HG03159 (cell line): Measurements from ENCODE around the gene CCDC77.
A peak's percentile ranks its signal among the peaks of the same experiment; 100 is the strongest.
"Not testable (repeated sequence)": the region's sequence is repeated elsewhere in the genome, so short reads cannot be mapped to it uniquely, and the experiment has no call there.

Experiments
- ATAC-seq: cut with Tn5 transposase; IDR thresholded peaks from one replicate; pipeline ENCODE4 v1.9.1; 2021; ENCODE audit warnings: mild to moderate bottlenecking, moderate library complexity; ENCODE audit not compliant: unreplicated experiment

Gene CCDC77

DNA sequence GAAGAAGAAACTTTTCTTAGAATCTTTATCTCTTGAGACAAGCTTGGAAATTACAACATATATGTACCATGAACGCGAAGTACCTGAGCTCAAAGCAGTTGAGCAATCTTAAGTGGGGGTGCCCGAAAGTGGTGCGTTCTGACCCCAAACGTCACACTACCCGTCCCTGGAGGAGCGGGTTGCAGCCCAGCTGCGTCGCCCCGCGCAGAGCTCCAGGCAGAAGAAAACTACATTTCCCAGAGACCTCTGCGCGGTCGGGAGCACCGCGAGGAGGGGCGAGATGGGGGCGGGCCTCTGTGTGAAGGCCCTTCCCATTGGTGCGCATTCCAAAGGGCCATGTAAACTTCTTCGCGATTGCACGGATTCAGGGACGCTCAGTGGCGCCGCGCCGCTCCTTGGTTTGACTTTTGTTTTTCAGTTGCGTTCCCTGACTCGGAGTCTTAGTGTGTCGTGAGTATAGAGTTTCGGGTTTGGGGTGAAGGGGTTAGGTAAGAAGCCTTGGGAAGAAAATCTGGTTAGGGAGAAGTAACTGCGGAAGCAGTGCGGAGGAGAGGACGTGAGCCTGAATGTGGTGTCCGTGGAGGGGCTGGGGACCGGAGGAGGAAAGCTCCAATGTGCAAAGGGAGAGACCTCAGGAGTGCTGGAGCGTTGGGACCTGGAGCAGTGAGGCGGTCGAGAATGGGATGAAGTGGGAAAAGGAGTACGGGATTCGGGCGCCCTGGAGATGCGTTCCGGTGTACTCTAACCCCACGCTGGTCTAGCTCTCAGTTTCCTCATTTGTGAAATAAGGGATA, at the start of gene CCDC77:
TSS of gene CCDC77 (plus strand) at position 410 of the 794 bp plus-strand sequence. CDS start 7,740 bp downstream, outside the sequence.
- ATAC-seq, result peak; percentile 98

DNA sequence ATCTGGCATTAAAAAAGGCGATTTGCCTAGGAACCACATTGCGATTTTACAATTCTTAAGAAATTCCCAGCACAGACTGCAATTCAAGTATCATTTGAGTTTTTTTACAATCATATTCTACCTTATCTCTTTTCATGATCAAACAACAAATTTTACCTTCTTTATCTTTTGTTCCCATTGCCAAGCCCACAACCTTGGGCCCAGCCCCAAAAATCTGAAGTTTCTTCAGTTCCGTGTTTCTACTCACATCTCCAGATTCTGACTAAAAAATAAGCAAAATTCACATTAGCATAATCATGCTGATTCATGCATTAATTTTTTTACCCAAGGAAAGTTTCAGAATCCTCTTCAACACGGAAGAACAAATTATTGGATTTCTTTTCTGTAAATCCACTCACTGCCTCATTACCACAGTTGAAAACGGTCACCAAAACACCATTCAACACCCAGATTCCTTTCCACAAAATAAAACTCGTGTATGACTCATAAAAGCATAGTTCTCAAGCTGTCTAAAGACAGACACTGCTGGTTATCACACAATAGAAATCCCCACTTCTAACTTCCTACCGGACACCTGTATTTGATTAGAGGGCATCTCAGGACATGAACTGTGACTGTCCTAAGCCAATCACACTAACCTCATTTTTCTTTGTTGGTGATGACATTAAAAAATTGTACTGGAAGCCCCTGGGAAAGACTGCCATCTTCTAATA, 45.0 kb upstream of the CCDC77 start:
- no peak for ATAC-seq

DNA sequence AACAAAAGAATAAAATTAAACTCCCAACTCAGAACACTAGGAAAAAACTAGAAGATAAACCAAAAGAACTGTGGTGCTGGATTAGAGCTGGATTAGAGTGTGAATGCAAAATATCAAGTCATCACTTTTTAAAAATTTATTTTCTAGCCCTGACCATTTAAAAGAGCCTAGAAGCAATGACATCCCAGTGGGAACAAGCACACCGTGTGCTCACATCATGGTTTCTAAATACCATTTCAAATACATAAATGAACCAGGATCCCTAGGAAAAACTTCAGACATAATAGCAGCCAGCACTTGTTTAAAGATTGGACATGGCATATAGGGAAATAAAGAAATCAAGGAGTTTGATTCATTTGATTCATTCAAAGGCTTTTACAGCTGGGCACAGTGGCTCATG, 42.4 kb upstream of the CCDC77 start:
- ATAC-seq, result no peak

DNA sequence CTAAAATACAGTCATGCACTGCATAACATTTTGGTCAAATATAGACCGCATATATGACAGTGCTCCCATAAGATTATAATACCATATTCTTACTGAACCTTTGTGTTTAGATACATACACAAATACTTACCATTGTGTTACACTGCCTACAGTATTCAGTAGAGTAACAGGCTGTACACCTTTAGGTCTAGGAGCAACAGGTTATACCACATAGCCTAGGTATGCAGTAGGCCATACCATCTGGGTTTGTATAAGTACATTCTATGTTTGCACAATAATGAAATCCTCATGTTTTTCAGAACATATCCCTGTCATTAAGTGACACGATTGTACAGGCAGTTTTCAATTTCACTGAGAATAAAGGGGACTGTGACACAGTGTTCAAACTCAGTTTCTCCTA, 34.6 kb upstream of the CCDC77 start:
- no peak for ATAC-seq

DNA sequence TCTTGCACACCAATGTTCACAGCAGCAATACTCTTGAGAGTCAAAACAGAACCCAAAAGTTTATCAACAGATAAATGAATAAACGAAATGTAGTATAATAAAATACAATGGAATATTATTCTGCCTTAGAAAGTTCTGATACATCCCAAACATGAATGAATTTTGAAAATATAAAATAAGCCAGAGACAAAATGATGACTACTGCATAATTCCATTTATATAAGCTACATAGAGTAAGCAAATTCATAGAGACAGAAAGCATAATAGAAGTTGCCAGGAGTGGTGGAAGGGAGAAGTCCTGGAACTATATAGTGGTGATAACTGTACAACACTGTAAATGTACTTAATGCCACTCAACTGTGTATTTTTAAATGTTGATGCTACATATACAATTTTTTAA, 33.5 kb upstream of the CCDC77 start:
- no peak for ATAC-seq

DNA sequence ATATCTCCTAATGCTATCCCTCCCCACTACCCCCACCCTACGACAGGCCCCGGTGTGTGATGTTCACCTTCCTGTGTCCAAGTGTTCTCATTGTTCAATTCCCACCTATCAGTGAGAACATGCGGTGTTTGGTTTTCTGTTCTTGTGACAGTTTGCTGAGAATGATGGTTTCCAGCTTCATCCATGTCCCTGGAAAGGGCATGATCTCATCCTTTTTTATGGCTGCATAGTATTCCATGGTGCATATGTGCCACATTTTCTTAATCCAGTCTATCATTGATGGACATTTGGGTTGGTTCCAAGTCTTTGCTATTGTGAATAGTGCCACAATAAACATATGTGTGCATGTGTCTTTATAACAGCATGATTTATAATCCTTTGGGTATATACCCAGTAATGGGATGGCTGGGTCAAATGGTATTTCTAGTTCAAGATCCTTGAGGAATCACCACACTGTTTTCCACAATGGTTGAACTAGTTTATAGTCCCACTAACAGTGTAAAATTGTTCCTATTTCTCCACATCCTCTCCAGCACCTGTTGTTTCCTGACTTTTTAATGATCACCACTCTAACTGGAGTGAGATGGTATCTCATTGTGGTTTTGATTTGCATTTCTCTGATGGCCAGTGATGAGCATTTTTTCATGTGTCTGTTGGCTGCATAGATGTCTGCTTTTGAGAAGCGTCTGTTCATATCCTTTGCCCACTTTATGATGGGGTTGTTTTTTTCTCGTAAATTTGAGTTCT, 30.5 kb upstream of the CCDC77 start:
- ATAC-seq, result not testable (repeated sequence)

DNA sequence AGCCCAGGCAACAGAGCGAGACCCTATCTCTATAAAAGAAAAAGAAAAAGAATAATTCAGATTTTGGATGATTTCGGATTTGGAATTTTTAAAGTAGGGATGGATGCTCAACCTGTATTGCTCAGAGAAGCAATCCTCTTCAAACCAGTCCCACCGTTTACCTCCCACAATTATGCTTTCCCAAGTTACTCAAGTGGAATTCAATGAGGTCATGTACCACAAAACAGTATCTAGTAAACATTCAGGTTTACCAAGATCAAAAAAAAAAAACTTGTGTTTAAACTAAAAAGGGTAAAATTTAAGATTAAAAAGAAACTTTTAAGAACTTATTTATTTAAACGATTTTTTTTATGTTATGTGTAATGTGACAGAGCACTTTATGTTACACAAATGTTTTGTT, 14.8 kb upstream of the CCDC77 start:
- no peak for ATAC-seq

DNA sequence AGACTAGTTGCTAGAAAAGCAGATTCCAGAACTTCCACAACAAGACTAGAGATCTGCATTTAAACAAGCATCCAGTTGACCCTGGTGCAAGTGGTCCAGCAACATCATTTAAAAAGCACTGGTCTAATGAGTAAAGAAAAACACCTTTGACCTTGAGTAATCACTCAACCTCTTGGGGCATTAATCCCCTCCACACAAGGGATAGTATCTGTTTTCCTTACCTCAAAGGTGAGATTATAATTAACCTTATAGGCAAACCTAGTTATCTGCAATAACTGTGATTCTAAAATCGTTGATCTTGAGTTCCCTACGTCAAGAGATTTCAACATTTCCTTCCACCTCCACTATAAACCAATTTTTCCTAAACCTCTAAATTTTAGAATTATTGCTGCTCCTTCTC, 13.4 kb upstream of the CCDC77 start:
- ATAC-seq, result no peak

DNA sequence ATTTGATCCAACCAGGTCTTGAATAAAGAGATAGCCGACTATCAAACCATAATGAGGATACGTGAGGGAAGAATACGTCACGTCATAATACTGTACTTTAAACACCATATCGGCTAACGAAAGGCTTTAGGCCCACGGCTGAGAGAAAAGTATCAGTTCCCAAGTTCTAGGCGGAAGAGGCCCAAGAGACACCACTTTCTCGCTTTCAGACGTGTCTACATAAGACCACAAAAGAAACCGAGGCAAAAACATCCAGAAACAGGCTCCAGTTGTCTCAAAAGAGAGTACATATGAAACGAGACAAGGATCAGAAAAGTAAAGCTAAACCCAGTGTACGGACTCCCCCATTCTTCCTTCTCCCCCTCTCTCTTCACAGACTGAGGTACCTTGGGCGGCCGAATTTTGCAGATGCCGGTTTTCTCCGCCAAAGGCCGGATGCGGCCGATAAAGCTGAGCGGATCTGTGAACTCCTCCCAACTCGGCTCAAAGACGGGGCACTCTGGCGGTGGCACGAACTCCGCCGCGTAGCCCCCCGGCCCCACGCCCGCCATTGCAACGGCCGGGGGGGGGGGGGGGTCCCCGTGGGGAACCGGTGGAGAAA, 12.8 kb upstream of the CCDC77 start:
- ATAC-seq, result peak; percentile 30

DNA sequence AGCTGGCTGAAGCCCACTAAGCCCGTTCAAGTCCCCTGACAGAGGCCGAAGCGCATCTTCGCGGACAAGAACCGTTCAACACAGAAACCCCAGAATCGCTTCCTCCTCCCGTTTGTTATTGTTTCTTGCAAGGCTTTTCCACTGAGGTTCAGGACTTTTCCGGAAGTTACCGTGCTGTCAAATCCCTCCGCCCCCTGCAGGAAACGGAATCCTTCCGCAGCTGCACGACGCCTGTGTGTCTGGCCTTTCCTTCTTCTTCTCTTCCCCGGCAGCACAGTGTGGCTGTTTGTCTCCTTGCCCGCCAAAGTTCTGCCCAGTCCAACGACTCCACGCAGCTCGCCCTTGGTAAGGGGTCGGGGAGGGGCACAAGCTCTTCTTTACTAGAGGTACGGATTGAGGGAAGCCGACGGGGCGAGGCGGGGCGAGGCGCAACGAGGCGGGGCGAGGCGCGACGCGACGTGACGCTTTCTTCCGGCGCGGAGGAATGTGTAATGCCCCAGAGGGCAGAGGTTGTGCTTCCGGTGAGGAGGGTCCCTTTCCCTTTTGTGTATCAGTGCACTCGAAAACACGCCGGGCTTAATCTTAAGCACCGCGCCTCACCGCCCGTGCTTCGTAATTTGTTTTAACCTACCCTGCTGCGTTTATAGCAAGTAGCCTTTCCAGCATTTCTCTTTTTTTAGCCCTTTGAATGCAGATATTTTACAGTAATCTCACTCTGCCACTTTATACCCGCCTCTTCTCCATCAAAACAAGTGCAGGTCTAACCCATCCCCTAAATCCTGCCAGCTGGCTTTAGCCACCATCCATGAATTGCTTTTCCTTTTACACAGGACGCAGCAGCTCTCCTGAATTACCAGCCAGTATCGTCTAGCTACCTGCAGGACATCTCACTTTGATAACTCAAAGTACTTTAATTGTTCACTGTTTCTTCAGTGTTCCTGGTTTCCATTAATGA, 12.0 kb upstream of the CCDC77 start, which contains the start of gene KDM5A:
TSS of gene KDM5A (minus strand) at position 179 of the 955 bp plus-strand sequence. CDS start 229 bp downstream, outside the sequence.
- ATAC-seq, result peak; percentile 83

DNA sequence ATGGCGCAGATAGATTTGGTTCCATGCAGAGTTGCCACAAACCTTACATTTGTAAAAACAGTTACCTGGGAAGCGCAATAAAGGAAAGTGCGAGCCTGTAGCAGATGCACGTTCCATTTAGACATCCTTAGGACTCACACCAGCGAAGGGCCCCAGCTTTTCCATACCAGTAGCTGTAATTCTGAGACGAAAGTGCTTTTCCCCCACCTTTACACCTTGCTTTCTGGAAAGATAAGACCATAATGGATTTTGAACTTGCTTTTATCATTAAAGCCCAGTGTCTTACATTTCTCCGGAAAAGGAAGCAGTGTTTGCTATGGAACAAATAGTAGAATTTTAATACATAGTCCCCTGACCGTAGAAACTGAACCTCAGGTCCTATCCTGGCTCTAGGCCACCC, 616 bp upstream of the CCDC77 start:
- peak; percentile 5 for ATAC-seq

DNA sequence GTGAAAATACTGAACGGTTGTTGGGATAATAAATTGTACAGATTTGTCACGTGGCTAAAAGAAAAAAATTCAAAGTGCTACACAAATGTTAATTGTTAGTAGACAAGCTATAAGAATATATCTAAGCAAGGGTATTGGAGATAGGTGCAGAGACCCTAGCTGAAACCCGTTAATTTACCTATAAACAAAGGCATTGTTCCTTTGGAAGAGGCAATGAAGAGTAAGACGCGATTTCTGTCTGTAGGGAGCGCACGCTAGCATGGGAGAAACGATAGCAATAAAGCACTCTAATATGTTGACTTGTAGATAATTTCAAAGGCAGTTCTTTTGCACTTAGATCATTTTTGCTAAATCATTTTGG, 565 bp downstream of the CCDC77 start:
- ATAC-seq, result no peak

DNA sequence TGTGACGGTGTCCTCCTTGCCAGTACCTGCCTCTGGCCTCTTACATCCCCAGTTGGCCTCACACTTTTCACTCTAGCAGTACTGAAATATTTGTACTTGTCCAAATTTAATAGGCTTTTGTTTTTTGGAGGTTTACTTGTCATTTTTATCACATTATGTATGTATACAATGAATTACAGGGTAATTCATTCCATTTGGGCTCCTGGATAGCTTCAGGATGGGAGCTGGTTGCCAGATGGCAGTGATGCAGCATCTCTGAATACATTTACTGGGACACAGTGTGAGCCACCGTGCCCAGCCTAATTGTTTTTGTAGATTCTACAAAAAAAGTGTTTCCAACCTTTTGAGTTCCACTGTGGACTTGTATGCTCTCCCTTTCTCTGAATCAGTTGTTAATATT, 13.4 kb downstream of the CCDC77 start:
- no peak for ATAC-seq

DNA sequence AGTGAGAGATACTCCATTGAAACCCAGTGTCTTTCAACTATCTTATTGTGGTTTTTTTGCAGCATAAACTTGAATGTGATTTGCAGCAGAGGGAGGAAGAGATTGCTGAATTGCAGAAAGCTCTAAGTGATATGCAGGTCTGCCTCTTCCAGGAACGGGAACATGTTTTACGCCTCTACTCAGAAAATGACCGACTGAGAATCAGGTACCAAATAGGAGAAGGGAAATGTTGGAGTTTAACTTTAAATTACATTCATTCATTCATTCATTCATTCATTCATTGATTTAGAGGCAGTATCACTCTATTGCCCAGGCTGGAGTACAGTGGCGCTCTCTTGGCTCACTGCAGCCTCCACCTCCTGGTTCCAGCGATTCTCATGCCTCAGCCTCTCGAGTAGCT, 17.0 kb downstream of the CCDC77 start:
- no peak for ATAC-seq

DNA sequence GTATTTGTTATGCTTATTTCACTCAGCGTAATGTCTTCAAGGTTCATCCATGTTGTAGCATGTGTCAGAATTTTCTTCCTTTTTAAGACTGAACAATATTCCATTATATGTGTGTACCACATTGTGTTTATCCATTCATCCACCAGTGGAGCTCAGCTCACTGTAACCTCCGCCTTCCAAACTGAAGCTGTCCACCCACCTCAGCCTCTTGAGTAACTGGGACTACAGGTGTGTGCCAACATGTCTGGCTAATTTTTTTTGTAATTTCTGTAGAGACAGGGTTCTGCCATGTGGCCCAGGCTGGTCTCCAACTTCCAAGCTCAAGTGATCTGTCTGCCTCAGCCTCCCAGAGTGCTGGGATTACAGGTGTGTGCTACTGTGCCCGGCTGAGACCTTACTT, 21.1 kb downstream of the CCDC77 start:
- no peak for ATAC-seq

DNA sequence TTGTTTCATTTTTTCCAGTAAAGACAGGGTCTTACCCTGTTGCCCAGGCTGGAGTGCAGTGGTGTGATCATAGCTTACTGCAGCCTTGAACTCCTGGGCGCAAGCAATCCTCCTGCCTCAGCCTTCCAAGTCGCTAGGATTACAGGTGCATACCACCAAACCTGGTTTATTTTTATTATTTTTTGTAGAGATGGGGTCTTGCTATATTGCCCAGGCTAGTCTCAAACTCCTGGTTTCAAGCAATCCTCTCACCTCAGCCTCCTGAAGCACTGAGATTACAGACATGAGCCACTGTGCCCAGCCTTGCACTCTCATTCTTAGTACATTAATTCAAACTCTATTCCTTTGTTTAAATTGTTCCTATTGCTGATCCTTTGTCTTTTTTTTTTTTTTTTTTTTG, 34.3 kb downstream of the CCDC77 start:
- not testable (repeated sequence) for ATAC-seq

DNA sequence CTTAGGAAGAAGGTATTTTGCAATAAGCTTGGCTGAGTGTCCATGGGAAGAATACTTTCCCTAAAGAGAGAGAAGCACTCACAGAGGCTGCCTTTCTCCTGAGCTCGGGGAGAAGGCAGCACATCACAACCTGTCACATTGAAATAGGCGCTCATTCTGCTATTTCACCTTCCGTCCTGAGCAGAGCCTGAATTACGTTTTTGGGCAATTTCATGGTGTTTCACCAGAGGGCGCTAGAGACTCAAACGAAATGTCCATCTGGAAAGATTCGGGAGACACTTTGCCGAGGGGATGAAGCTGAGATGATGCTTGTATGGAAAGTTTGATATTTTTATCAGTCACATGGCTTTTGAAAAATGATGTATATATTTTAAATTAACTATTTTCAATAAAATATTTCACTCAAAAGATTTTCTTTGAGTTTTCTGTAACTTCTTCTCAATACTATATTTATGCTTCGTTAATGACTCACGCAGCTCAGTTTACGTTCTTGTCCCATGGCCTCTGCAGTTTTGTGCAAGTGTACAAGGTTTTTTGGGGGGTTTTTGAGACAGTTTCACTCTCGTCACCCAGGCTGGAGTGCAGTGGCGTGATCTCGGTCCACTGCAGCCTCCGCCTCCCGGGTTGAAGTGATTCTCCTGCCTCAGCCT, 40.9 kb downstream of the CCDC77 start:
- no peak for ATAC-seq

DNA sequence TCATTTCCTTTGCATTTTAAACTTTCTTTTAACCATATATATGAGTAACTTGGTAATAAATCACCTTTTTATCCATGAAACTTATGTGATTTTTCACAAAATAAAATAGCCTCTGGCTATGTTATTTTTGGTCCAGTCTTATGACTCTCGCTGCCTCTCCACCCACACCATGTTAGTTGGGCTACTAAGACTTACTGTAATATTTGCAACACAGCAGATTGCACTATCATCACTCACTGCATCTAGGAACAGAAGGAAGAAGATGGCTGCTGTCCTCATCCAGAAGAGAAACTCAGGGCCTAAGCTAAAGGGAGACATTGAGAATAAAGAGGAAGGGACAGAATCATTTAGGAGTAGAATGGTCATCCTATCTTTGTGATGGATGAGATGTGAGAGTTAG, 45.7 kb downstream of the CCDC77 start:
- ATAC-seq, result no peak

DNA sequence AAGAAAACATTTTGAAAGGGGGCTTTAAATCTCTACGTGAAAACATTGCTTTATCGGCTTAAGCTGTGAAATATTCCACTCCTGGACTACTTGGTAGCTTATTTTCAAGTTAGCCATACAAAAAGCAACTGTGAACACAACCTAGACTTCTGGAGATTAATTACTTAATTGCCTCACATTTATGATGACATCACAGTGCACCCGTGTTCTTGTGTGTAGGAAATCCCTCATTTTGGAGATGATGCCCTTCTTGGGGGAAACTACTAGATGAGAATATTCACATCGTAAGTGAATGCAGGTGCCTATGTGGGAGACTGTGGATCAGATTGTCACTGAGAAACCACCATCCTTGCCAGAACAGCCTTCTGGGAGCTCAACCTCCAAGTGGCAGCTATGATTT, 47.8 kb downstream of the CCDC77 start:
- ATAC-seq, result no peak

DNA sequence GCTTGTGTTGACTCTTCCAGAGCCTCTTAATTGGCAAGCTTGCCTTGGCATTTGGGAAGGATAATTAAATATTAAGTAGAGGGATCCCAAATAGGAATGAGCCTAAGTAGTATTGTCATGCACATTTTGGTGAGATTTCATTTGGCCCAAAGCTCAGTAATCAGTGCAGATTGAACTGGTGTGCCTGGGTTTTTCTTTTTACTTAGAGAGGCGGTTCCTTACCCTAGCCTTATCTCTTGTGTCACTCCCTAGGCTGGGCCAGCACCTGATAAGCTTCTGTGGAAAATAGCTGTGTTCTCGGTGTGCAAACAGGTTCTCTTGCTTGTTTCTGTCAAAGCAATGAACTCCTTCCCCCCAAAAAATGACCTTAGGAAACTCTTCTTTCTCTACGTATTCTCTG, 49.0 kb downstream of the CCDC77 start:
- ATAC-seq, result no peak
